GM19193 (cell line): ENCODE results near the gene RELL1.

Source experiments
- POLR2A ChIP-seq: IDR thresholded peaks from 4 replicates; pipeline ENCODE4 v1.6.1; 2011; ENCODE audit not compliant: insufficient read depth, insufficient read length; ENCODE audit errors: extremely low read depth

RELL1 gene

DNA sequence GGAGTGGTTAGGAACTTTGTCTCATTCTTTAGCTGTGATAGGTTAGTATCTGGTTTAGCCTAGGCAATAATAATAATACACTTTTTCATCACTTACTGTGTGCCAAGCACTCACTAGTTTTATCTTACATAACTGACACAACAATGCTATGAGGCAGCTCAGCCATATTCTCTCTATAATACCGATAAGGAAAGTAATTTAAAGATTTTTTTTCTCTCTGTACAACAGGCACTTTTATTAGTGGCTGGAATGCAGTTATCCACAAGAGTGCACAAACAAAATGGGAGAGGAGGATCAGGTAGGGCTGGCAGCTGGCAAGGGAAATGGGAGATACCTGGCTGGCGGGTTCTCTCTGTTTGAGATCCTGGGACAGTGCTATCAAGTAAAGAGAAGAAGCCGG is 7.6 kb downstream of the RELL1 start:
- TF ChIP-seq POLR2A, result no peak

- TF ChIP-seq POLR2A, result no peak
Measured at GRCh38 chr4:37675587-37676290, 10.4 kb downstream of the RELL1 start.

DNA sequence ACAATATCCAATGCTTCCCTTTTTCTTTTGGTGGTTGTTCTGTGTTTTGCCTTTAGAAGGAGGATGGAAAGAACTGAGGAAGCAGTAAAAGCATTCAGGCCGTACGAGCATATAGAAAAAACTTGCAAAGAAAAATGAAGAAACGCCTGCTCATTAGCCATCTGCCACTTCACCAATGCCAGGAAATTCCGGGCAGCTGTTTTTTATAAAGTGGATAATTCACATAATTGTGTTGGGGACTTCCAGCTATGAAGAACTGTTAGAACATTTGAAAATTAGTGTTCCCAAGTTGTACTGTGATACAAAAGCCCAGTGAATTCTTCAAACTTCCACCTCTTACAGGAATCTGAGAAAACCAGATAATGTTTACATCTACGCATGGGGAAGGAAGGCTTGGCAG is 11.7 kb downstream of the RELL1 start:
- TF ChIP-seq POLR2A, result no peak

- no peak for TF ChIP-seq POLR2A
Measured at GRCh38 chr4:37673538-37674192, 12.5 kb downstream of the RELL1 start.

DNA sequence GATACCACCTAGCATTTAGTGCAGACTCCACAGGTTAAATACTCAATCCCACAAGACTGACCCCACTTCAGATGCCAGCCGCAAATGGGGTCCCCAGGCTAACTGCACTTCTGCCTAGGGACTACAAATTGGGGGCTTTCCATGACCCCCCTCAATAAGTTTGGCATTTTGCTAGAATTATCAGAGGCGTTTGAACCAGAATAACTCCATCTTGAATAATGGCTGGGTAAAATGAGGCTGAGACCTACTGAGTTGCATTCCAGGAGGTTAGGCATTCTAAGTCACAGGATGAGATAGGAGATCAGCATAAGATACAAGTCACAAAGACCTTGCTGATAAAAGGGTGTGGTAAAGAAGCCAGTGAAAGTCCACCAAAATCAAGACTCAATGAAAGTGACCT is 15.1 kb downstream of the RELL1 start:
- TF ChIP-seq POLR2A, result no peak

DNA sequence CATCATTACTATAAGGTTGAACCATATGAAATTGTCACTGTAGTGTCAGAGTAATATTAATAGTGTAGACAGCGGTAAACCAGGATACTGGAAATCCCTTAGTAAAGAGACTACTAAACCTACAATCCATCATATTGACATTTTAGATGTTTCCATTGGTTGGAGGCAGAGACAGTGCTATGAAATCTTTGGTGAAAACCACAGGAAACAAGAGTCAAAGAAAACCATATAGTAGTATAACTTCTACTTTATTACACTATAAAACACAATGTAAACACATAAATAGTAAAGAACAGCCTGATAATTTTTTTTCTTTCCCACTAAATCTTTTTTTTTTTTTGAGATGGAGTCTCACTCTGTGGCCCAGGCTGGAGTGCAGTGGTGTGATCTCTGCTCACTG is 15.9 kb downstream of the RELL1 start:
- no peak for TF ChIP-seq POLR2A

DNA sequence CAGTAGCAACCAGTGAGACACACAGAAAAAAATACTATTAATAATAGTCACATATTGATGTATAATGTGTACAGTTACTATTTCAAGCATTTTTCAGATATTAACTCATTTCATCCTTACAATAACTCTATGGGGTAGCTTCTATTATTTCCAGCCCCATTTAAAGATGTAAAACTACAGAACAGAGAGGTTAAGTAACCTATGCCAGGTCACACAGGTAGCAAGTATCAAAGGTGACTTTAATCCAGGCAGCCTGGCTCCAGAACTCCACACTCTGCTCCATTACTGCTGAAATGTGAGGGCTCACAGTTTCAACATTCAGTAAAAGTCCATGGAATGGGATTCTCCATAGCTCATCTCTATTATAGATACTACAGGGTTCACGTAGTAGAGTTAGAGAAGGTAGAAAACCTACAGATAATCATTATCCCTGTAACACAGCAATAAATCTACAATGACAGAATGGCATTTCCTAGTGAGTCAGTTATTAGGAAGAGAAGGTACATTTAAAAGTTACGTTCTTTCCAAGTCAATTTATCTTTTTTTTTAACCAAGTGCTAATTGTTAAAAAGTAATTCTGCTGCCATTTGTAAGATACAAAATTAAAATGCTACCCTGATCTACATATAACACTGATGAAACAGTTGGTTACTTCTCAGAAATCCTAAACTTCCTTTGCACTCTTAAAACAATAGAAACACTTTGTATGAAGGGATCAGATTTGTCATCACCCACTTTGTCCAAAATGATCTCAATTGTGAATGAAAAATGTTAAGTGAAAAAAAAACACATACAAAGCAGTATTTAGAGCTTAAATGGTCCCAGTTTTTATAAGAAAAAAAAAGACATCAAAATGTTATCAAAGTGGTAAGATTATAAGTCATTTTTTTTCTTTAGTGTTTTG is 18.7 kb downstream of the RELL1 start:
- no peak for TF ChIP-seq POLR2A

DNA sequence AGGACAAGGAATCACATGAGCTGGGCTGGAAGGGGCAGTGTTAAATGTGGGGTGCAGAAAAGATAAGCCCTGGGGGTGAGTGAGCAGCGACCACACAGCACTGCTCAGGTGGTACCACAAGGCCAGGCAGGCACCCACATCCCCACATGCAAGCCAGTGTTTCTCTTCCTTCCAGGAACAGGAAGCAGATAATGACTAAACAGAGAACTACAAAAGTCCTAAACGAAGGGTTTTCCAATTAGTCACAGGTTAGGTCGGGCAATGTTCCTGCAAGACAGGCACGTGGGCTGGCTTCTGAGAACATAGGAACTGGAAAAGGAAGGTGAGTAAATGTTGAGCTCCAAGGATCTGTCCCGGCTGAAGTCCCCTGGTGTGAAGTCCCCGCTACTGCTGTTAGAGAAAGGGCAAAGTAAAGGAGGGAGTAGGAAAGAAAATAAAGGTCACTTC is 19.5 kb downstream of the RELL1 start:
- no peak for TF ChIP-seq POLR2A

- TF ChIP-seq POLR2A, result no peak
Measured at GRCh38 chr4:37665333-37666320, 20.5 kb downstream of the RELL1 start.

DNA sequence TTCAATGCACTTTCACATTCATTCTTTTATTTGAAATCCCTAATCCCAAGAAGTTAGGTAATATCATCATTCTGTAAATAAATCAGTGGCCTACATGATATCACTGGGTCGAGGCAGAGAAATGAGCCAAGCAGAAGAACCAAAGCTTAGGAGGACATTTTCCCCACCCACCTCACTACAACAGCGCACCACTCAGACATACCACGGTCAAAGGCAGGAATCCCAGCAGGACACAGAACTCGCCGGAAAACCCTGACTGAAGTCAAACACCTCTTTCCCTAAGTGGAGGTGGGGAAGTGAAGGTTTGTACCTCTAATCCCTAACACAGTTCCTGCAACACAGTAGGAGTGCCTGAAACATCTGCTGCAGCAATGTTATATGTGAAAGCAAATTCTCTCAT is 21.5 kb downstream of the RELL1 start:
- no peak for TF ChIP-seq POLR2A

DNA sequence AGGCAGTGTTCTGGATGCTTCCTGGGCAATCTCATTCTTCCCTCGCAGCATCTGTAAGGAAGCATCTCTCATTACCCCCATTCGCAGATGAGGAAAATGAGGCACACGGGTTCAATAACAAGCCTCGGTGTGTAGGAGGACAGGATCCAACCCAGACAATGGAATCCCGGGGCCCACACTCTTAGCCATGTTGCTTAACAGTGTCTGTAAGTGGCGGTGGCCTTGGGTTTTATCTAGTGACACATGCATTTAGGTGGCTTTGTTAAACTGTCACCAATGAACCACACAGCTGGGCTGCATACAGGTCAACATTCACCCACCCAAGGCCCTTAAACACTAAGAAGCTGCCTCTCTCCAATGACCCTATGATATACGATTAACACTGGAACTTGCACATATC is 22.6 kb downstream of the RELL1 start:
- no peak for TF ChIP-seq POLR2A

- TF ChIP-seq POLR2A, result no peak
Measured at GRCh38 chr4:37662861-37663390, 23.2 kb downstream of the RELL1 start.

GRCh38 chr4:37662251-37662650 is 23.9 kb downstream of the RELL1 start:
- TF ChIP-seq POLR2A, result no peak

DNA sequence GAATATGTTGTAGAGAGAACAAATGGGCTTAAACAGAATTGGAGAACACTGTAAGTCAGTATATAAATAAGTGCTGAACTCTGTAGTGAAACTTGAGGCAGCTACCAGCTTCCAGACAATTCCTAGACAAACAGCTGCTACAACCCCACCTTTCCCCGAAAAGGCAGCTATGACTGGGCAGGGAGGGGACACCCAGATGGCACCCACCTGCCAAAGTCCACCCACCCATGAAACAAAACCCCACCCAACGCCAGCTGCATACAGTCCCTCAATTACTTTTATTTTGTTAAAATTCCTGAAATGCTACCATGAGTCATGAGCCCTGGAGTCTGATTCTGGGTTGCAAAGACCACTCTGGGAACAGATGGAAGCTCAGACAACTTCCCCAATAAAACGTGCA is 24.4 kb downstream of the RELL1 start:
- no peak for TF ChIP-seq POLR2A
